Stimulated activated CD4-positive, alpha-beta T cell treated with anti-CD3 and anti-CD28 coated beads, TNF-alpha, amount 100 ng/mL, for 4 hours (primary cell): ENCODE results near the gene SRA1.

Source experiments
- DNase-seq, 3 experiments: peaks; one replicate each; pipeline ENCODE4 v3.0.0-alpha.2; 2020; ENCODE audit warnings: low read depth in 3 of 3

SRA1 gene

DNA sequence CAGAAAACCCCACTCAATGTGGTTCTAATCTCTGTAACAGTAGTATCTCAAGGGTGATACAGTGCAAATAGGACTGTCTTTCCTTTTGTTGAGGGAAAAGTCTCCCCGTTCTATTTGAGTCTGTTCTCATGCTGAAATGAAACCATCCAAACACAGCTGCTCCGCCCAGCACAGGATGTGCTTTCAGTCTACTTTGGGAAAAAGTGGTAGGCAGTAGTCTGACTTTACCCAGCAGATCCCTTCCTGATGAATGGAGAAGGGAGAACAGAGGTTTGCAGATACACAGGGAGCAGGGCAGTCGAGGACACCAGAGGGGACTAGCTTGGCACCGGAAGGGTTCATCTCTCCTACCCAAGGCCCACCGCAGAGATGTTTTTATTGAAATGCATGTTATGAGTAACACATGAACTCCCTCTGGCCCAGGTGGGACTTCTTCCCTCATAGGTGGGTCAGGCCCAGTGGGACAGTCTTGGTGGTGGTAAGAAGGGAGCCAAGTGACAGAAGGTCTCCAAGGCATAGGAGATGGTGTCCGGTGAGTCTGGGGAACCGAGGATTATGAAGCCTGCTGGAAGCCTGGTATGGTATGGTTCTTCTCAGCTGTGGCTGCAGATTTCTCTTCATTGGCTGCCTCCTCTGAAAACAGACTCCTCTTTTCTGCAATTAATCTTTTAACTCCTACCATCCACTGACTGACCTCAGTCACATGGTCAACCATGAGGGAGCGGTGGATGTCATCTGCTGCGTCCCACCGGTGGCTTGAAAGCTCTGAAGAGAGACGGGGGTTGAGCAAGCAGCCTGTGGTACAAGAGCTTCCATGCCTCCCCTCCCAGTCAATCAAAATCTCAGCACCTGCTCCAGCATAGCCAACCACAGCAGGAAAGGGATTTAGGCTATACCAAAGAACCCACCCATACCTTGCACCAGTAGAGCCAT, 6.9 kb downstream of the SRA1 start:
- DNase-seq, result no peak

DNA sequence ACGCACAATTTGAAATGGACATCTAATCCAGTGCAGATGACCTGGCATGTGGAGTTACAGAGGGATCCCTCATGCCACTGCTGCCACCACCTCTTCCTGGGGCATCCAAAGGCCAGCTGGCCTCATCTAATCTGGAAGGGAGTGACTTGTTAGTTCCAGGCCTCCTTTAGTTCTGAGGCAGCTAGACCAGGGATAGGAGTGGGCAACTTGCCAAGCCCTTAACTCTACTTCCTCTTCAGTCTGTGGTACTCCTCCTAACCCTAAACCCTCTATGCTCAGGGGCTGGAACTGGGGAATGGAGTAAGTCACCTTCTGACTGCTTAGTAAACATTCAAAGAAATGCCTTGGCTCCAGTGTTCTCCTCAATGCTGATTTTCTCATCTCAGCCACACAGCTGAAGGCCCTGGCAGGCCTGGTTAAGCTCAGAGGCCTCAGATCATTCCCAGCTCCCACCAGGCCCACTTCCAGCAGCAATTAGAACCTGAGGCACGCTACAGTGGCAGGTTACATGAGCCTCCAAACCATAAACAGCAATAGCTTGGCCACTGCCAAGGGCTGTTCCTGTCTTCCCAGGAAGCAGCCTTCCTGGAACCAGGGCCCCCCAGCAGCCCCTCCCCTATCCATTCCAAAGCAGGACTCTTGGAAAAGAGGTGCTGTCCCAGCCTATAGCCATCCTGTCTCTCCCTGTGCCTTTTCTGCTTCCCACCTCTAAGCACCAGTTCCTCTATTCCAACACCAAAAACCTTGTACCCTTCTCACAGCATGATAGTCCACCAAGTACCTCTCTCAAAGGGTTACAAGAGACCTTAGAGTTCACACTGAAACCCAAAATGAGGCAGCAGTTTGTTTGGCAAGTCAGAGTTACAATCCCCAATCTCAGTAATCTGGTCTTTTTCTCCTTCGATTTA, 7.8 kb downstream of the SRA1 start:
- no peak for DNase-seq

DNA sequence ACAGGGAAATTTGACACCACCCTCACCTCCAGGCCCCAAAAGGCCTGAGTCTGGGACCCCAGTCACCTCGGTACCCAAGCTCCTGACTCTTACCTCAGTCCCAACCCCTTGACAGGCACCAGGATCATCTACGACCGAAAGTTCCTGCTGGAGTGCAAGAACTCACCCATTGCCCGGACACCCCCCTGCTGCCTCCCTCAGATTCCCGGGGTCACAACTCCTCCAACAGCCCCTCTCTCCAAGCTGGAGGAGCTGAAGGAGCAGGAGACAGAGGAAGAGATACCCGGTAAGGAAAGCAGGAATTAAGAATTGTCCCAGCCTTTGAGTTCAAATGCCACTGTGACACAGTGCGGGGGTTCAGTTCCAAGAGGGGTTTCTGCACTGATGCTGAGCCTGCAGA, 8.5 kb downstream of the SRA1 start:
- no peak for DNase-seq

DNA sequence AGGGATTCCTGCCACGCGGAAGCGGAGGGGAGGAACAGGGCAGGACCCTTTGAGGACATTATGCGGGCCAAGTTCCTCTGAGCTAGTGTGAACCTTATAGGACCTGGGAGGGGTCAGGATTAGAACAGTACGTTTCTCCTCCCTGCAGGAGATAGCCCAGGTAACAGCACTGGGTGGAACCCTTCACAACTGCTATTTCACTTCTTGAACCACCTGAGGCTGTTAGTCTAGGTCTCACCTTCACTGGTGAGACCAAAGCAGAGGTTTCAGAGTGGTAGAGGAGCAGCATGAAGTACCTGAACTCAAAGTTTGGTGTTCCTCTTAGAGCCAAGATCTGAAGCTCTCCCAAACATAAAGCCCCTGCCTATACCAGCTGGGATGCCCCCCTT, 9.0 kb downstream of the SRA1 start:
- DNase-seq, result no peak

DNA sequence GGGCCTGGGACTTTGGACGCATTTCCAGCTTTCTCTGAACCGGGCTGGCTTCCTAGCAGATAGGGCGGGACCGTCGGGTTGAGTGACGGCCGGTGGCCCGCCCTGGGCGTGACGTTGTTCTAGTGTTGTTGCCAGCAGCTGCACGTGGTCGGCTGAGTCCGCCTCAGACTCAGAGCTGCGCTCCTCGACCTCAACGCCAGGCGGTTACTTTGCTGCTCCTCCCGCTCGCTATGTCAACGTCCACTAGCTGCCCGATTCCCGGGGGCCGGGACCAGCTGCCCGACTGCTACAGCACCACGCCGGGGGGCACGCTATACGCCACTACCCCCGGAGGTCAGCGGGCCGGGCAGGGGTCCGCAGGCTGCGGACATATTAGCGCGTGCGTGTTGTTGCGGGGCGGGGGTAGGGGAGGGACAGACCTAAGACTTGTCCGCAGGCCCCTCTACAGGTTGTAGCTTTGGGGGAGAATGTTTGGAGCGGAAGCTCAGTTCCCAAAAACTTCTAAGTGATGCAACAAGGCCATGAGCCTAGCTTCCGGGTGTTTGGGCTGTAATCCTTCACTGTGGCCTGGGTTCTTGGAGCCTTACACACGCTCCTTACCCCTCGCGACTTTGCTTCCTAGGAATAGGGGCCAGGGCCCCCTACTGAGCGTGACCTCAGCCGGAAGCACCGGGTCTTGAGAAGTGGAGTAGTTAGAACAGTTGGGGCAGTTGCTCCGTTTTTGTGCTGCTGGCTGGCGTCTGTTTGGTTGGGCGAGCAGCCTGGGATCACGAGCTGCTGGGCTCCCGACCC, 9.6 kb downstream of the SRA1 start, which contains the start of gene EIF4EBP3:
EIF4EBP3 (plus strand) TSS at position 155 of the 792 bp plus-strand sequence; CDS start at position 231, 76 bp downstream.
- DNase-seq, result peak; percentile 68 to 77 (median 75)

DNA sequence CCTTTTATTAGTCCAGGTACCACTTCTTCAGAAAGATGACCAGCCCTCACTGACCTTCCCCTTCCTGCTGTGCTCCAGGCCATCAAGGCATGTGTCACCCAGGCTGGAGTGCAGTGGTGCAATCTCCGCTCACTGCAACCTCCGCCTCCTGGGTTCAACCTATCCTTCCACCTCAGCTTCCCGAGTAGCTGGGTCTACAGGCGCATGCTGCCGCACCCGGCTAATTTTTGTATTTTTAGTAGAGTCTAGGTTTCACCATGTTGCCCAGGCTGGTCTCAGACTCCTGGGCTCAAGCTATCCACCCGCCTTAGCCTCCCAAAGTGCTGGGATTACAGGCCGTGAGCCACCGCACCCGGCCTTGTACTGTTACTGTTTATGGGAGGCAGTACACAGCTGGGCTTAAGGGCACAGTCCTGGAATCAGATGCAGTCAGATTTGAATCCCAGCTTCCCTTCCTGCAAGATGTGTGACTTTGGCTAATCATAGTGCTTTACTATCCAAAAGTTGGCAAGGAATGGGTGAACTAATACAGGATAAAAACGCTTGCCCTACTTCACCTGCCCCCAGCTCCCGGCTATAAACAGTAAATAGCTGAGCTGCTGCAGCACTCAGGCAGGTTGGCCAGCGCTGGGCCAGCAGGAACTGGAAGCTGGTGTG, 10.3 kb downstream of the SRA1 start:
- DNase-seq, result no peak

DNA sequence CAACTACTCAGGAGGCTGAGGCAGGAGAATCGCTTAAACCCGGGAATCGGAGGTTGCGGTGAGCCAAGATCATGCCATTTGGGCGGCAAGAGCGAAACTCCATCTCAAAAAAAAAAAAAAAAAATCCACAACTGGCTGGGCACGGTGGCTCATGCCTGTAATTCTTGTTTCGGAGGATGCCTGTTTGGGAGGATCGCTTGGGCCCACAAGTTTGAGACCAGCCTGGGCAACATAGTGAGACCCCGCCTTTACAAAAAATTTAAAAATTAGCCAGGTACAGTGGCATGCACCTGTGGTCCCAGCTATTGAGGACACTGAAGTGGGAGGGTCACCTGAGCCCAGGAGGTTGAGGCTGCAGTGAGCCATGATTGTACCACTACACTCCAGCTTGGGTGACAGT, 11.7 kb downstream of the SRA1 start:
- DNase-seq, result no peak

DNA sequence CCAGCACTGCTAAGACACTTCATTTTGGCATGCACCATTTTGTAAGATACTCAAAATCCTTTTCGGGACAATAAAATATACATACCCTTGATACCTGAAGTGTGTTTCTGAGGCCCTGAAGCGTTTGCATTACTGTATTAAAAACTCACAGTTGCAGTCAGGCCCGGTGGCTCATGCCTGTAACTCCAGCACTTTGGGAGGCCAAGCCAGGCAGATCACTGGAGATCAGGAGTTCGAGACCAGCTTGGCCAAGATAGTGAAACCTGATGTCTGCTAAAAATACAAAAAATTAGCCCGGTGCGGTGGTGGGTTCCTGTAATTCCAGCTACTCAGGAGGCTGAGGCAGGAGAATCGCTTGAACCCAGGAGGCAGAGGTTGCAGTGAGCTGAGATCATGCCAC, 12.3 kb downstream of the SRA1 start:
- no peak for DNase-seq

DNA sequence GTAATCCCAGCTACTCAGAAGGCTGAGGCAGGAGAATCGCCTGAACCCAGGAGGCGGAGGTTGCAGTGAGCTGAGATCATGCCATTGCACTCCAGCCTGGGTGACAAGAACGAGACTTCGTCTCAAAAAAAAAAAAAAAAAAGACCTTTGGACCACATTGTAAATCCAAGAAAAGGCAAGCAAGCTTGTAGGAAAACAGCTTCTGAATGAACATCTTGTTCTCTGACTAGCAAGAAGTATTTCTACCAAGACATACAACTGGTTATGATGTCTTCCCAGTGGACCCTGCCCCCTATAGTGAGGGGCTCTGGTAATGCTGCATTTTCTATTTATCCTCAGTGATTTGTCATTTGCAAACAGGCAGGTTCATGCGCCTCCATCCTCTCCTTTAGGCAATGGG, 14.3 kb downstream of the SRA1 start:
- DNase-seq, result no peak

DNA sequence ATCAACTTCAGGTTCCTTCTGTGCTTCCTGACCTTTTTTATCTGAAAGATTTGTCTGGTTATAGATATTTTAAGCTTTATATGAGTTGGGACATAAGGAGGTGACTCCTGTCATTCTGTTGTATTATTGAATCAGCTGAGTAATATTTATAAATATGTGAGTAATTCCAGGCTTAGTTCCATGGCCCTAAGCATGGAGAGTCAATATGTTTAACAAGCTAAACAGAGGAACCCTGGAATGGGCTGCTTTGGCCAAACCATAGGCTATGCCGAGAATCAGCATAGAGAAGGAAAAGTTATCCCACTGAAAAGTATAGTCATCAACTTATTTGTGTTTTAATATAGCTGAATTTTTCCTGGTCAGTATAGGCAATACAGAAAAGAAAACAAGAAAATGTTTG, 17.0 kb downstream of the SRA1 start:
- no peak for DNase-seq

DNA sequence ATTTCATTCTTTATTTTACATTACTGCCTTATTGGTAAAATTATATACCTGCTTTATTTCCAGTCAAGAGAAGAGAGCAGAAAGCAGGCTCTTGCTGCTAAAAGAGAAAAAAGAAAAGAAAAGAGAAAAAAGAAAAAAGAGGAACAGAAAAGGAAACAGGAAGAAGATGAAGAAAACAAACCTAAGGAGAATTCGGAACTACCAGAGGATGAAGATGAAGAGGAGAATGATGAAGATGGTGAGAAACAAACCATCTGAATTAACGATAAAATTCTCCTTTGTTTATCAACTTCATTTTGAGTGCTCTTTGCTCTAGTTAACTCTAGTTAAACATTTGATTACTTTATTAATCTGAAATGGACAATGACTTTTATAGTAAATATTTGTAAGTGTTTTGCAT, 33.3 kb downstream of the SRA1 start:
- no peak for DNase-seq

DNA sequence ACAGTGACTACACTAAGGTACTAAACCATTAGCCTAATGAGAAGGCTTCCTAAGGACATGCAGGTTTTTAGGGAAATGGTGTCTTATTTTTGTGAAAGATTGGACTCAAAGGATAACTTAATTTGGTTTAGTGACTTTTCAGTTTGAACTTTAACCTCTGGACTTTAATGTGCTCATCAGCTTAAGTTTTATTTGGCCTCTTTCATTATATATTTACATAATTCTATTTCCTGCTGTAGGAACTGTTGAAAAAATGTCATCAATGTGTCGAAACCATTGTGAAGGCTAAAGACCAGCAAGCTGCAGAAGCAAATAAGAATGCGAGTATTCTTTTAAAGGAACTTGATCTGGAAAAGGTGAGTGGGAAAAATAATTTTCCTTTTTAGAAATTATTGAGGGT, 44.1 kb downstream of the SRA1 start:
- DNase-seq, result no peak

DNA sequence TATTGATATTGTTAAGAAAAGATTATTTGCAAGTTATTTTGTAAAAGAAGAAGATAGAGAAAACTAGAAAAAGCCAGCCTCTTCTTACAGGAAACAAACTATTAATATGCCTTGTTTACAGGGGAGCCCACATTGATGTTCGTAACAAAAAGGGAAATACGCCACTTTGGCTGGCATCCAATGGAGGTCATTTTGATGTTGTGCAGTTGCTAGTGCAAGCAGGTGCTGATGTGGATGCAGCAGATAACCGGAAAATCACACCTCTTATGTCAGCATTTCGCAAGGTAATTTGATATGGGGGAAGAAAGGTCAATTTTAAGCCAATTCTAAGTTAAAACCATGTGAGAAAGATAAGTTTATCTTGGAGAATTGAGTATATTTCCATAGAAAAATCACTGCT, 47.4 kb downstream of the SRA1 start:
- DNase-seq, result no peak

DNA sequence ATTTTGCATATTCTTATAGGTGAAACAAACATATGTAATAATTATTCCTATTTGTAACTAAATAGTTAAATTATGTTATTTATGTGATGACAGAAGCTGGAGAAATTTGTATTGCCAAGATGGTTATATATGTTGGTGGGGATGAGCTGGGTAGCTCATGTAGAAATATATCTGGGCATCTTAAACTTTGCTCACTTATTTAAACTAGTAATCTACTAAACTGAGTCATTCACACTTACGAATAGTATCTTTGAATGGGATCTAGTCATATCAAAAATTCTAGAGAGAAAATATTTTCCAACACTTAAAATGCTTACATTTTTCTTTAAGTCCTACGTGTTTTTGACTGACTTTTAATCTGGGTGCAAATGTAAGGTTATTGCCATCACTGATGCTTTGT, 54.4 kb downstream of the SRA1 start:
- no peak for DNase-seq
